IPS-18c (cell line): ENCODE data around the gene AASDHPPT.
"Not testable (repeated sequence)": the region's sequence is repeated elsewhere in the genome, so short reads cannot be mapped to it uniquely, and the experiment has no call there.

Experiments used
- H3K4me3 ChIP-seq: 2 replicates; pipeline ENCODE4 v1.7.0; 2013; ENCODE audit warnings: low read depth, mild to moderate bottlenecking, low read length, moderate library complexity; ENCODE audit not compliant: insufficient read depth
- H3K9me3 ChIP-seq: one replicate; pipeline ENCODE4 v1.6.1; 2013; ENCODE audit warnings: mild to moderate bottlenecking, low read length, moderate library complexity; ENCODE audit not compliant: control insufficient read depth, insufficient read depth

The AASDHPPT gene, protein sequence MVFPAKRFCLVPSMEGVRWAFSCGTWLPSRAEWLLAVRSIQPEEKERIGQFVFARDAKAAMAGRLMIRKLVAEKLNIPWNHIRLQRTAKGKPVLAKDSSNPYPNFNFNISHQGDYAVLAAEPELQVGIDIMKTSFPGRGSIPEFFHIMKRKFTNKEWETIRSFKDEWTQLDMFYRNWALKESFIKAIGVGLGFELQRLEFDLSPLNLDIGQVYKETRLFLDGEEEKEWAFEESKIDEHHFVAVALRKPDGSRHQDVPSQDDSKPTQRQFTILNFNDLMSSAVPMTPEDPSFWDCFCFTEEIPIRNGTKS

GRCh38 chr11:106077609-106078455 is at the start of gene AASDHPPT:
Gene AASDHPPT, plus strand, starts transcription at chr11:106077662. Its CDS starts 49 bp downstream, at chr11:106077711.
- H3K4me3 ChIP-seq: peak within 1 kb of the TSS; percentile 99
- H3K9me3 ChIP-seq: no peaks in the 10 kb centered on the region

GRCh38 chr11:106030609-106031008 is 46.9 kb upstream of the AASDHPPT start:
- H3K4me3 ChIP-seq: no peak overlapping the region
- no peaks in the 10 kb centered on the region for H3K9me3 ChIP-seq

DNA sequence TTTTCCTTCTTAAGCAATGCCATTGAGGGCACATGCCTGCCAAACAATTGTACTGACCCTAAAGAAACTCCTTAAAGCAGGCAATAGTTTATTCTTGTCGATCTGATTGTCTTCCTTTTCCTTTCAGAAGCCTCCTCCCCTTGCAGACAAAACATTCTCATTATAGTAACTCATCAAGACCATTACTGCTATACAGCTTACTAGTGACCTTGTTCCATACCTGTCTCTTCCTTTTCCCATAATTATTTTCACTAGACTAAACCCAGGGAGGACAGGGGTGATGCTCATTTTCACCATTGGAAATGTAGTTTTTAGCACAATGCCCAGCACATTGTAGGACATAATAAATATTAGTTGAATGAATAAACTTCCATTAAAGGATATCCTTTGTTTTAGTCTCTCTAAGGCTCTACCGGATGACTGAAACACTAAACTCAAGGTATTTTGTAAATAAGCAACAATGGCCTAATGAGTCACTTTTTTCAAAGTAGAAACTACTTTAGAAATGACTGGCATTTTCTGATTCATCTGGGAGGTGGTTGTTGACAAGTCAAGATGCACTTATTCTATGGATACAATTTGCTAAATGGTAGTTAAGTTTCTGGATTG is 46.2 kb upstream of the AASDHPPT start:
- no peak overlapping the region for H3K4me3 ChIP-seq
- H3K9me3 ChIP-seq: no peaks in the 10 kb centered on the region

DNA sequence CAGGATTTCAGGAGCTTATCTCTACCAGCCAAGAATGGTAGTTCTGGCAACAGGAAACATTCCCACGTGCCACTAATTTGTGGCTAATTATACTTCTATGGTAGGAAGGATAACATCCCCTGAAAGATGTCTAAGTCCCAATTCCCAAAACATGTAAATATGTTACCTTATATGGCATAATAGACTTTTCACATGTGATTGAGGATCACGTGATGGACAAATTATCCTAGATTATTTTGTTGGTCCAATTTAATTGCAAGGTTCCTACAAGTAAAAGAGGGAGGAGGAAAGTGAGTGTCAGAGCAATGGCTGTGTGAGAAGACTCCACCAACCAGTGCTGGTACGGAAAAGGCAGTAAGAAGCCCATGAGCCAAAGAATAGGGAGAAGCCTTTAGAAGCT is 45.5 kb upstream of the AASDHPPT start:
- no peaks in the 10 kb centered on the region for H3K9me3 ChIP-seq
- no peak overlapping the region for H3K4me3 ChIP-seq

- Histone ChIP-seq H3K9me3 (no peaks in the 10 kb centered on the region), H3K4me3 (no peak overlapping the region)
Measured at GRCh38 chr11:106032861-106033260, 44.6 kb upstream of the AASDHPPT start.

DNA sequence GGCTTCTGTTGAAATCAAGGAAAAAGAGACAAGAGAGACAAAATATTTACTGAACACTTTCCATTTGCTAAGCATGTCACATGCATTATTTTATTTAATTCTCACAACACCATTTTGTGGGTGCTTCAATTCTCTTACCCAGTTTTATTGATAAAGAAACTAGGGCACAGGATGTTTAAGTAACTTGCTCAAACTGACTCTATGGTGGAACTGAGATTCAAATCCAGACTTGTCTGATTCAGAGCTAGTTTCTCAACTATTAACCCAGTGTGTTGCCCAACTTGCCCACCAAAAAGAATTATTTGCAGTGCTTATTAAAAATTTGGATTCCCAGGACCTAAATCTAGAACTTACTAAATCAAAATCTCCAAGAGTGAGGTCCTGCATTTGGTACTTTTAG is 33.9 kb upstream of the AASDHPPT start:
- Histone ChIP-seq H3K9me3 (no peaks in the 10 kb centered on the region), H3K4me3 (no peak overlapping the region)

- no peak overlapping the region for H3K4me3 ChIP-seq
- no peaks in the 10 kb centered on the region for H3K9me3 ChIP-seq
Measured at GRCh38 chr11:106047631-106048030, 29.8 kb upstream of the AASDHPPT start.

- no peak overlapping the region for H3K4me3 ChIP-seq
- H3K9me3 ChIP-seq: no peaks in the 10 kb centered on the region
Measured at GRCh38 chr11:106049727-106050476, 27.6 kb upstream of the AASDHPPT start.

GRCh38 chr11:106051103-106051502 is 26.4 kb upstream of the AASDHPPT start:
- H3K9me3 ChIP-seq: no peaks in the 10 kb centered on the region
- no peak overlapping the region for H3K4me3 ChIP-seq

DNA sequence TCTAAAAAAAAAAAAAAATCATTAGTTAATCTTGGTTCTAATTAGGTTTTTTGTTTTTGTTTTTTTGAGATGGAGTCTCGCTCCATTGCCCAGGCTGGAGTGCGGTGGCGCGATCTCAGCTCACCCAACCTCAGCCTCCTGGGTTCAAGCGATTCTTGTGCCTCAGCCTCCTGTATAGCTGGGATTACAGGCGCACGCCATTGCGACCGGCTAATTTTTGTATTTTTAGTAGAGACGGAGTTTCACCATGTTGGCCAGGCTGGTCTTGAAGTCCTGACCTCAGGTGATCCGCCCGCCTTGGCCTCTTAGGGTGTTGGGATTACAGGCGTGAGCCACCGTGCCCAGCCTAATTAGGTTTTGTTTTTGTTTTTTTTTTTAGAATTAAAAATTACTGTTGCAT is 19.1 kb upstream of the AASDHPPT start:
- not testable (repeated sequence) for H3K4me3 ChIP-seq, H3K9me3 ChIP-seq

- Histone ChIP-seq H3K9me3 (no peaks in the 10 kb centered on the region), H3K4me3 (no peak overlapping the region)
Measured at GRCh38 chr11:106059617-106060016, 17.8 kb upstream of the AASDHPPT start.

- H3K4me3 ChIP-seq: no peak overlapping the region
Measured at GRCh38 chr11:106061249-106061784, 16.1 kb upstream of the AASDHPPT start.

GRCh38 chr11:106061954-106062949 is 15.2 kb upstream of the AASDHPPT start:
- Histone ChIP-seq H3K4me3 (no peak overlapping the region), H3K9me3 (no peaks in the 10 kb centered on the region)

More at GRCh38 chr11:106061249-106061784, 16.1 kb upstream of the AASDHPPT start:
- H3K9me3 ChIP-seq: no peaks in the 10 kb centered on the region

DNA sequence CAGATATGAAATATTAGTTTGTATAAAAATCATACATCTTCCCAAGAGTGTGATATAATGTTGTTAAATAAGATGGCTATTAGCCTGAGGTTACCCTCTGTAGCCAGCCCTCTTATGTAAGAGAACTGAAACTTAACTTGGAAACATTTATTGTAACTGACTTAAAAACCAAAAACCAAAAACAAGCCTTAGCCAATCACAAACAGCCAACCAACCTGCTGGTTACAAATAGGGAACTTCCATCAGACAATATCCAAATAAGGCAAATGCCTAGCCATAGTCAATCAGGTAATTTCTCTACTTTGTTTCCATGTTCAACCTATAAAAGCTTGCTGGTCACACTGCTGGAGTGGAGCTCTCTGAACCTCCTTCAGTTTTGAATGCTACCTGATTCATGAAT is 14.5 kb upstream of the AASDHPPT start:
- no peak overlapping the region for H3K4me3 ChIP-seq

GRCh38 chr11:106070606-106071005 is 6.9 kb upstream of the AASDHPPT start:
- no peak overlapping the region for H3K4me3 ChIP-seq
- no peaks in the 10 kb centered on the region for H3K9me3 ChIP-seq

More for the DNA sequence above, 14.5 kb upstream of the AASDHPPT start:
- H3K9me3 ChIP-seq: no peaks in the 10 kb centered on the region

DNA sequence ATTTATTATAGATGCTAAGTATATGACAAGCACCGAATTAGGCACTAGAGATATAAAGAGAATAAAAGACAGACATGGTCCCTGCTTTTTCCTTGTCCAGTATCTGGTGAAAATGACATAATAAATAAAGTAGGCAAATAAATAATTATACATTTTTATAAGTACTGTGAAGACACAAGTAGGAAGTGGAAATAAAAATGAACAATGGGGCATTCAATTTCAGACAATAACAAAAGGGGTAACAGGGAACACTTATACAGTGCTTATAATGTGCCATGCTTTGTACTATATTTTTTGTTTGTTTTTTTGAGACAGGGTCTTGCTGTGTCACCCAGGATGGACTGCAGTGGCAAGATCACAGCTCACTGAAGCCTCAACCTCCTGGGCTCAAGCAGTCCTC is 4.7 kb upstream of the AASDHPPT start:
- Histone ChIP-seq H3K9me3 (no peaks in the 10 kb centered on the region), H3K4me3 (no peak overlapping the region)
